ENCODE data around the gene MED15. TPM values are rescaled to one million over a fixed set of nuclear protein-coding genes. Genes with fewer than 3 reads are reported as not detected.

The MED15 gene, protein sequence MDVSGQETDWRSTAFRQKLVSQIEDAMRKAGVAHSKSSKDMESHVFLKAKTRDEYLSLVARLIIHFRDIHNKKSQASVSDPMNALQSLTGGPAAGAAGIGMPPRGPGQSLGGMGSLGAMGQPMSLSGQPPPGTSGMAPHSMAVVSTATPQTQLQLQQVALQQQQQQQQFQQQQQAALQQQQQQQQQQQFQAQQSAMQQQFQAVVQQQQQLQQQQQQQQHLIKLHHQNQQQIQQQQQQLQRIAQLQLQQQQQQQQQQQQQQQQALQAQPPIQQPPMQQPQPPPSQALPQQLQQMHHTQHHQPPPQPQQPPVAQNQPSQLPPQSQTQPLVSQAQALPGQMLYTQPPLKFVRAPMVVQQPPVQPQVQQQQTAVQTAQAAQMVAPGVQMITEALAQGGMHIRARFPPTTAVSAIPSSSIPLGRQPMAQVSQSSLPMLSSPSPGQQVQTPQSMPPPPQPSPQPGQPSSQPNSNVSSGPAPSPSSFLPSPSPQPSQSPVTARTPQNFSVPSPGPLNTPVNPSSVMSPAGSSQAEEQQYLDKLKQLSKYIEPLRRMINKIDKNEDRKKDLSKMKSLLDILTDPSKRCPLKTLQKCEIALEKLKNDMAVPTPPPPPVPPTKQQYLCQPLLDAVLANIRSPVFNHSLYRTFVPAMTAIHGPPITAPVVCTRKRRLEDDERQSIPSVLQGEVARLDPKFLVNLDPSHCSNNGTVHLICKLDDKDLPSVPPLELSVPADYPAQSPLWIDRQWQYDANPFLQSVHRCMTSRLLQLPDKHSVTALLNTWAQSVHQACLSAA
- total RNA-seq (2012; rRNA removed): 43.3 and 49.1 TPM in 2 replicates

GRCh38 chr22:20507253-20508066 lies at the start of gene MED15:
MED15 (plus strand) TSS chr22:20507610; CDS start chr22:20507679, 69 bp downstream.
- H3K36me3 ChIP-seq (ENCODE audit: insufficient read depth, low read length): no peaks in the 10 kb centered on the region
- peak within 1 kb of the TSS; percentile 92 for H3K4me3 ChIP-seq (ENCODE audit: low read length)
- peaks cover 35% of the 10 kb centered on the region for H3K4me1 ChIP-seq (ENCODE audit: control insufficient read depth, insufficient read depth, low read length)
- no peaks in the 10 kb centered on the region for H3K27me3 ChIP-seq (ENCODE audit: control insufficient read depth, insufficient read depth, low read length)
- peak within 1 kb of the TSS; percentile 96 for H3K4me2 ChIP-seq (ENCODE audit: low read length)
- peak within 1 kb of the TSS; percentile 98 for H3K9ac ChIP-seq (ENCODE audit: low read depth, low read length)
- H3K9me3 ChIP-seq (replicated peaks; ENCODE audit: low read length): no peaks in the 10 kb centered on the region

DNA sequence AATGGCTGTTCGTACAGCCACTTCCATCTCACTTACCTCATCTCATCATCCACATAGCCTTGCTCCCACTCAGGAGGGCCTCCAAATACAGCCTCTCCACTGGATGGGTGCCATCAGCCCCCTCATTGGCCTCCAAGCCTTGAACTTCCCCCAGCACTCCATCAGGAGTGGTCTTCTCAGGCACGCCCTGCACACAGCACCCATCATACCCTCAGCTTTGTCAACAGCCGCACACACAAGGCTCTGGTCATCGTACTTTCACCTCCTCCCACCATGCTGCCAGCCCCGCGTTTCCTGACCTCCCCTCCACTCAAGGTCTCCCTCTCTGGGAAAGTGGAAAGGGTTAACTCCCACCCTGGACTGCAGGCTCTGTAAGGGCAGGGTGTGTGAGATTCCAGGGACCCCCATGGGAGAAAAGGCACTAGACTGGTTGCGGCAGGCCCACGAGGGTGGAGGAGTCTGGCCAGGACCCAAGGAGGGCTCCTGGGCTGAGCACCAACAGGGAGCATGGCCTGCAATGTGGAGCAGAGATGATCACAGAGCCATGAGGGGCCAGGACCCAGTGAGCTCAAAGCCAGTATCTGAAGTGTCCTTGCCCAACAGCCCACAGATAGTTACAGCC lies 48.8 kb upstream of the MED15 start:
- no peaks in the 10 kb centered on the region for H3K9me3 ChIP-seq (replicated peaks; ENCODE audit: low read length)
- no peaks in the 10 kb centered on the region for H3K4me1 ChIP-seq (ENCODE audit: control insufficient read depth, insufficient read depth, low read length)
- H3K4me3 ChIP-seq (ENCODE audit: low read length): no peak overlapping the region
- H3K27me3 ChIP-seq (ENCODE audit: control insufficient read depth, insufficient read depth, low read length): no peaks in the 10 kb centered on the region
- H3K4me2 ChIP-seq (ENCODE audit: low read length): no peak overlapping the region
- H3K36me3 ChIP-seq (ENCODE audit: insufficient read depth, low read length): peaks cover 14% of the 10 kb centered on the region
- no peak overlapping the region for H3K9ac ChIP-seq (ENCODE audit: low read depth, low read length)

DNA sequence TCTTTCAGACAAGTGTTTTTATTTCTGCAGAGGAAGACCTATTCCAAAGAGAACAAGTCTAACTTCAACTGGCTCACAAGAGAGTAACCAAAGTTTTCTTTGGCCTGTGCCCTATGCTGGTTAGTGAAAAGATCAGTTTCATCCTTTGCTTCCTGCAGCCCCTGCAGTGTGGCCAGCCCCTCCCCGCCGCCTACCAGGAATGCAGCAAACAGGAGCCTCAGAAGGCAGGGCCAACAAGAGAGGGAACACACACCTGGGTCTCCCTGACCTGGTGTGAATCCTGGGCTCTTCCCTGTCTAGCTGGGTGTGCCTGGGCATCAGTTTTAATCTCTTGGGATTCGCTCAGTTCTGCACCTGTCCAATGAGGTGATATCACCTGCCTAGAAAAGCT lies 48.3 kb upstream of the MED15 start:
- no peaks in the 10 kb centered on the region for H3K4me1 ChIP-seq (ENCODE audit: control insufficient read depth, insufficient read depth, low read length)
- H3K36me3 ChIP-seq (ENCODE audit: insufficient read depth, low read length): peaks cover 18% of the 10 kb centered on the region
- H3K4me3 ChIP-seq (ENCODE audit: low read length): no peak overlapping the region
- H3K27me3 ChIP-seq (ENCODE audit: control insufficient read depth, insufficient read depth, low read length): no peaks in the 10 kb centered on the region
- no peaks in the 10 kb centered on the region for H3K9me3 ChIP-seq (replicated peaks; ENCODE audit: low read length)
- no peak overlapping the region for H3K9ac ChIP-seq (ENCODE audit: low read depth, low read length)
- no peak overlapping the region for H3K4me2 ChIP-seq (ENCODE audit: low read length)

DNA sequence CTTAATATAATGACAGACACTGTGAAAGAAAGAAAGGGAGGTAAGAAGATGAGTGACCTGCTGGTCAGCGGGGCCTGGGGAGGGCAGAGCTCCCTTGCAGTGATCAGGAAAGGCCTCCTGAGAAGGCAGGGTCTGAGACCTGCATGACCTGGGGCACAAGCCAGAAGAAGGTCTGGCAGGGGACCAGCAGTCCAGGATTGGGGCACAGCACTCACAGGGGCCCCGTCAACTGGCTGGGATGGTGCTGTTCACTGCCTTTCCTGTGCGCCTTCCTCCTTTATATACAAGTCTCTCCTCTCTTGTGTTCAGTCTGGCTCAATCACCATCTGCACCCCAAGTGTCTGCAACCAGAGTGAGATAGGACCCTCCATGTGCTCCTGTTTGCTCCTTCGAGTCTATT lies 47.5 kb upstream of the MED15 start:
- Histone ChIP-seq H3K4me1 (ENCODE audit: control insufficient read depth, insufficient read depth, low read length) (no peaks in the 10 kb centered on the region), H3K27me3 (ENCODE audit: control insufficient read depth, insufficient read depth, low read length) (no peaks in the 10 kb centered on the region), H3K4me3 (ENCODE audit: low read length) (no peak overlapping the region), H3K9ac (ENCODE audit: low read depth, low read length) (no peak overlapping the region), H3K36me3 (ENCODE audit: insufficient read depth, low read length) (peaks cover 21% of the 10 kb centered on the region), H3K9me3 (replicated peaks; ENCODE audit: low read length) (no peaks in the 10 kb centered on the region), H3K4me2 (ENCODE audit: low read length) (no peak overlapping the region)

DNA sequence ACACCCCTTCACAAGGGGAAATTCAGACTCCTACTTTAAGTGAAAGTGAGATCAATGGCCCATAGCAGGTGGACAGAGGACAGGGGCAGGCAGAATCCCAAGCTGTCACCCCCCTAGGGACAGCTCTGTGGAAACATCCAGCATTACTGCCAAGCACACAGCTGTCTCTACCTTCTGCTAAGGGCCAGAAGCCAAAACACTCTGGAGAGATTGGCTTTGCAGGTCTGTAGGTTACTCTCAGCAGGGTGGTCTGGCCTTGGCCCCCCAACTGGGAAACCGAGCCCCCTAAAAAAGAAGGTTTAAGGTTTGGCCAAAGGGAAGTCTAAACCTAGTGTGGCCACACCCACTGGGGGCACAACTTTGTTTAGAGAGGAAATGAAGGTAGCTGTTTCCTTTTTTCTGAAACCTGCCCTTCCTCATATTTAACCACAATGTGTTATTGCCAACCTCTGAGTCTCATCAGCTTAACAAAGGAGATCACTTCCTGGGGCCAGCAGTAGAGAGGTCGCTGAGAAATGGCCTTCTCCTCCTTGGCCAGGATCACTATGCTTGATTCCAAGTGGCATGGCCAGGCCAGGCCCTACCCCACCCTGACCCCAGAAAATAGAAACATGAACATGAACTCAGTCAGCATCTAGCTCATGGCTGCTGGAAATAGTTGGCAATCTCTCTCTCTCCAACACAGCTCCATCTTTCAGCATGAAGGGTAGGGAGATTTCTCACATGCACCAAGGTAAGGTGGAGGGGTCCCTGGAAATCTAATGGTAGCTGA lies 43.9 kb upstream of the MED15 start:
- H3K9ac ChIP-seq (ENCODE audit: low read depth, low read length): no peak overlapping the region
- H3K4me3 ChIP-seq (ENCODE audit: low read length): no peak overlapping the region
- H3K36me3 ChIP-seq (ENCODE audit: insufficient read depth, low read length): peaks cover 20% of the 10 kb centered on the region
- H3K9me3 ChIP-seq (replicated peaks; ENCODE audit: low read length): no peaks in the 10 kb centered on the region
- no peaks in the 10 kb centered on the region for H3K27me3 ChIP-seq (ENCODE audit: control insufficient read depth, insufficient read depth, low read length)
- H3K4me1 ChIP-seq (ENCODE audit: control insufficient read depth, insufficient read depth, low read length): no peaks in the 10 kb centered on the region
- no peak overlapping the region for H3K4me2 ChIP-seq (ENCODE audit: low read length)

DNA sequence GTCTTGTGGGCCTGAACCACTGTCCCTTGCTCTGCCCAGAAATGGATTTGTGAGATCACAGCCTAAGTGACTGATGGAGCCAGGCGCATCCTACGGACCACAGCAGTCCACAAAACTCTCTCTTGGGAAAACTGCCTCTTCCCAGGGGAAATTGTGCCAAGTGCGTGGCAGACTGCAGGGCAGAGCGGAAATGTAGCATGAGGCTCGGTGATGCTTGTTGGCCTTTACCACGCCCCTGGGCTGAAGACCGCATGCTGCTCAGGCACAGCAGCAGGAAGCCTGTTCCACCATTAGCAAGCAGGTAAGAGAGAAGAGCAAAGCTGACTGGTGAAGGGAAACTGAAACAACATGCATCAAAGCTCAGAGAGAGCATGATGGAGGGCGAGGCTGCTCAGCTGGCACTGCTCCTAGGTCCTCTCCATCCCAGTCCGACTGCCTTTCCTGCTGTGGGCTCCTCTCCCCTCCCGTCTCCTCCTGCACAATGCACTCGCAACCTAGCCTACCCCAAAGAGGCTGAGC lies 43.3 kb upstream of the MED15 start:
- Histone ChIP-seq H3K36me3 (ENCODE audit: insufficient read depth, low read length) (peaks cover 15% of the 10 kb centered on the region), H3K4me2 (ENCODE audit: low read length) (no peak overlapping the region), H3K9ac (ENCODE audit: low read depth, low read length) (no peak overlapping the region), H3K4me1 (ENCODE audit: control insufficient read depth, insufficient read depth, low read length) (no peaks in the 10 kb centered on the region), H3K9me3 (replicated peaks; ENCODE audit: low read length) (no peaks in the 10 kb centered on the region), H3K27me3 (ENCODE audit: control insufficient read depth, insufficient read depth, low read length) (no peaks in the 10 kb centered on the region), H3K4me3 (ENCODE audit: low read length) (no peak overlapping the region)

- H3K9me3 ChIP-seq (replicated peaks; ENCODE audit: low read length): no peaks in the 10 kb centered on the region
- H3K9ac ChIP-seq (ENCODE audit: low read depth, low read length): no peak overlapping the region
- H3K36me3 ChIP-seq (ENCODE audit: insufficient read depth, low read length): peaks cover 15% of the 10 kb centered on the region
- no peak overlapping the region for H3K4me3 ChIP-seq (ENCODE audit: low read length)
- no peaks in the 10 kb centered on the region for H3K4me1 ChIP-seq (ENCODE audit: control insufficient read depth, insufficient read depth, low read length)
- H3K27me3 ChIP-seq (ENCODE audit: control insufficient read depth, insufficient read depth, low read length): no peaks in the 10 kb centered on the region
- H3K4me2 ChIP-seq (ENCODE audit: low read length): no peak overlapping the region
Measured at GRCh38 chr22:20464912-20465758, 42.3 kb upstream of the MED15 start.

DNA sequence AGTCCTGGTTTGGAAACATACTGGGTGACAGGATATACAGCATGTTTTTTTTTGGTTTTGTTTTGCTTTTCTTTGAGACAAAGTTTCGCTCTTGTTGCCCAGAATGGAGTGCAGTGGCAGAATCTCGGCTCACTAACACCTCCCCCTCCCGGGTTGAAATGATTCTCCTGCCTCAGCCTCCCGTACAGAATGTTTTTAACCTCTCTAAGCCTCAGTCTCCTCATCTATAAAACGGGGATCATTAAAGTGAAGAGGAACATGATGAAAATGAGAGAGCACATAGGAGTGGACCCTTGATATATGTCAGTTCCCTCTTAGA lies 41.7 kb upstream of the MED15 start:
- Histone ChIP-seq H3K9ac (ENCODE audit: low read depth, low read length) (no peak overlapping the region), H3K4me1 (ENCODE audit: control insufficient read depth, insufficient read depth, low read length) (no peaks in the 10 kb centered on the region), H3K27me3 (ENCODE audit: control insufficient read depth, insufficient read depth, low read length) (no peaks in the 10 kb centered on the region), H3K36me3 (ENCODE audit: insufficient read depth, low read length) (peaks cover 16% of the 10 kb centered on the region), H3K9me3 (replicated peaks; ENCODE audit: low read length) (no peaks in the 10 kb centered on the region), H3K4me3 (ENCODE audit: low read length) (no peak overlapping the region), H3K4me2 (ENCODE audit: low read length) (no peak overlapping the region)

DNA sequence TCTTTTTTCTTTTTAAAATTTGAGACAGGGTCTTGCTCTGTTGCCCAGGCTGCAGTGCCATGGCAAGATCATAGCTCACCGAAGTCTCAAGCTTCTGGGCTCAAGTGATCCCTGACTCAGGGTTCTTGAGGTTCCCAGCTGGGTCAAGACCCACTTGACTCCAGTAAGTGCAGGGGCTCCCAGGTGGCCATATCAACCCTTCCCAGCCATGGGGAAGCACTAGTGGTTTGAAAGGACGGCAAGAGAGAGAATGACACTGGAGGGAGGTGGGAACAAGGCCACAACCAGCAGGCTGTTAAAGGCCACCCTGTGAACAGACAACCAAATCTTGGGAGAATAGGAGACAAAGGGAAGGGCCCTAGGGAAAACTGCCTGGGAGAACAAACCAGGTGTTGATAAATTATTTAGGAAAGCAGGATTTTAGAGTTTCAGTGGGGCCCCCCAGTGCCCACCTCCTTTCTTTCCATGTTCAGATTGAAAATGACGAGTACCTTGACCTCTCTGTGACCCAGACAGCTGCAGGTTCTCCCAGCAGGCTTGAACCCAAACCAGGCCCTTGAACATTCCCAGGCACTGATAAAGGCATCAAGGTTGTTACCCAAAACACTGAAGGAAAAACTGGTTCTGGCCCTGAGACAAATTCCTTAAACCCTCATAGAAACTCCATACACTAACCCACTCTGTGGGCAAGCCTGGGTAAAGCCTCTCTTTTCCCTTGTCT lies 40.6 kb upstream of the MED15 start:
- Histone ChIP-seq H3K9ac (ENCODE audit: low read depth, low read length) (no peak overlapping the region), H3K9me3 (replicated peaks; ENCODE audit: low read length) (no peaks in the 10 kb centered on the region), H3K27me3 (ENCODE audit: control insufficient read depth, insufficient read depth, low read length) (no peaks in the 10 kb centered on the region), H3K4me3 (ENCODE audit: low read length) (no peak overlapping the region), H3K36me3 (ENCODE audit: insufficient read depth, low read length) (peaks cover 22% of the 10 kb centered on the region), H3K4me1 (ENCODE audit: control insufficient read depth, insufficient read depth, low read length) (no peaks in the 10 kb centered on the region), H3K4me2 (ENCODE audit: low read length) (no peak overlapping the region)
